ENCODE data around the gene MAP2K7. TPM values are rescaled to one million over a fixed set of nuclear protein-coding genes. Genes with fewer than 3 reads are reported as not detected.

The MAP2K7 gene
- total and polyA plus RNA-seq, 2 donors (not counting 1 experiment from before 2014, with no cell fraction given) = 7.8 to 10.4 TPM

- Histone ChIP-seq H3K27ac (ENCODE audit: insufficient read depth, low read length) (no peak overlapping the region), H3K4me2 (ENCODE audit: extremely low read depth, insufficient read depth, low read length) (no peak overlapping the region), H3K4me1 (ENCODE audit: control insufficient read depth, extremely low read depth, insufficient read depth, low read length) (no peaks in the 10 kb centered on the region), H4K20me1 (ENCODE audit: control insufficient read depth, extremely low read depth, insufficient read depth, low read length) (no peaks in the 10 kb centered on the region), H2AFZ (ENCODE audit: low read length) (no peak overlapping the region), H3K36me3 (ENCODE audit: control insufficient read depth, insufficient read depth, low read length) (no peaks in the 10 kb centered on the region), H3K79me2 (ENCODE audit: control insufficient read depth, insufficient read depth, low read length) (no peaks in the 10 kb centered on the region), H3K9ac (ENCODE audit: insufficient read depth, low read length) (no peak overlapping the region), H3K4me3 (replicated peaks in 1 of 4; ENCODE audit: control extremely low read depth in 1 of 4, insufficient read depth in 1 of 4, low read depth in 3 of 4, low read length in 4 of 4) (no peak overlapping the region), H3K27me3 (ENCODE audit: control insufficient read depth, insufficient read depth, low read length) (peaks cover 4% of the 10 kb centered on the region), H3K9me3 (ENCODE audit: control insufficient read depth, insufficient read depth, low read depth, low read length) (no peaks in the 10 kb centered on the region)
- no peak for DNase-seq (ENCODE audit: low read depth in 2 of 2)
- no peak for TF ChIP-seq EZH2 (IDR thresholded peaks at IDR 0.05; ENCODE audit: low read length, missing control alignments)
- TF ChIP-seq CTCF (conservative IDR thresholded peaks at IDR 0.05 in 1 of 2, IDR thresholded peaks at IDR 0.05 in 1 of 2; ENCODE audit: low read depth in 1 of 2, low read length in 2 of 2) = no peak
Observed at GRCh38 chr19:7879836-7880235, 23.8 kb upstream of the MAP2K7 start.

DNA sequence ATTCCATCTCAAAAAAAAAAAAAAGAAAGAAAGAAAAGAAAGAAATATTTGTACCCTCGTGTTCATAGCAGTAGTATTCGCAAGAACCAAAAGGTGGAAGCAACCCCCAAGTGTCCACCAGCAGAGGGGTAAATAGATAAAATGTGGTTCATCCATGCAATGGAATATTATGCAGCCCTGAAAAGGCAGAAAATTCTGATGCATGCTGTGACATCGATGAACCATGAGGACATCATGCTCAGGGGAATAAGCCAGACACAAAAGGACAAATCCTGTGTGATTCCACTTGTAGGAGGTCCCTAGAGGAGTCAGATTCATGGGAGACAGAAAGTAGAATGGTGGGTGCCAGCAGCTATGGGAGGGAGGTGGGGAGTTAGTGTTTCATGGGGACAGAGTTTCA, 21.8 kb upstream of the MAP2K7 start:
- no peak for DNase-seq (ENCODE audit: low read depth in 2 of 2)
- TF ChIP-seq CTCF (conservative IDR thresholded peaks at IDR 0.05 in 1 of 2, IDR thresholded peaks at IDR 0.05 in 1 of 2; ENCODE audit: low read depth in 1 of 2, low read length in 2 of 2) (no peak), EZH2 (IDR thresholded peaks at IDR 0.05; ENCODE audit: low read length, missing control alignments) (no peak)
- Histone ChIP-seq H3K79me2 (ENCODE audit: control insufficient read depth, insufficient read depth, low read length) (no peaks in the 10 kb centered on the region), H3K4me3 (replicated peaks in 1 of 4; ENCODE audit: control extremely low read depth in 1 of 4, insufficient read depth in 1 of 4, low read depth in 3 of 4, low read length in 4 of 4) (no peak overlapping the region), H3K9me3 (ENCODE audit: control insufficient read depth, insufficient read depth, low read depth, low read length) (no peaks in the 10 kb centered on the region), H3K36me3 (ENCODE audit: control insufficient read depth, insufficient read depth, low read length) (no peaks in the 10 kb centered on the region), H2AFZ (ENCODE audit: low read length) (no peak overlapping the region), H3K4me1 (ENCODE audit: control insufficient read depth, extremely low read depth, insufficient read depth, low read length) (no peaks in the 10 kb centered on the region), H3K27ac (ENCODE audit: insufficient read depth, low read length) (no peak overlapping the region), H3K4me2 (ENCODE audit: extremely low read depth, insufficient read depth, low read length) (no peak overlapping the region), H3K27me3 (ENCODE audit: control insufficient read depth, insufficient read depth, low read length) (no peaks in the 10 kb centered on the region), H3K9ac (ENCODE audit: insufficient read depth, low read length) (no peak overlapping the region), H4K20me1 (ENCODE audit: control insufficient read depth, extremely low read depth, insufficient read depth, low read length) (no peaks in the 10 kb centered on the region)

DNA sequence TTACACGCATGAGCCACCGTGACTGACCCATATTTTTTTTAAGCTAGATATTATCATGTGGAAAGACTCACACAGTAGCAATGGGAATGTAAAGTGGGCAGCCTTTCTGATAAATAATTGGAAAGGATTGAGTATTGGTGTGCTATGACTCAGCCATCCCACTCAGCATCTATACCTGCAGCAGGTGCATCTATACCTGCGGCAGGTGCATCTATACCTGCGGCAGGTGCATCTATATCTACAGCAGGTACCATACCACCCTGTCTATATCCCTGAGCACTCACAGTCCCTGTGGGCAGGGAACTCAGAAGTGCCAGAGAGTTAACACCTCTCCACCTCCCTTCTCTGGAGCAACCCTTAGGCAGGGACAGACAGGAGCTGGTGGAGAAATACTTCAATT, 20.6 kb upstream of the MAP2K7 start:
- no peaks in the 10 kb centered on the region for H4K20me1 ChIP-seq (ENCODE audit: control insufficient read depth, extremely low read depth, insufficient read depth, low read length)
- H3K4me2 ChIP-seq (ENCODE audit: extremely low read depth, insufficient read depth, low read length) = no peak overlapping the region
- TF ChIP-seq CTCF (conservative IDR thresholded peaks at IDR 0.05 in 1 of 2, IDR thresholded peaks at IDR 0.05 in 1 of 2; ENCODE audit: low read depth in 1 of 2, low read length in 2 of 2) (no peak), EZH2 (IDR thresholded peaks at IDR 0.05; ENCODE audit: low read length, missing control alignments) (no peak)
- no peaks in the 10 kb centered on the region for H3K4me1 ChIP-seq (ENCODE audit: control insufficient read depth, extremely low read depth, insufficient read depth, low read length)
- H3K4me3 ChIP-seq (replicated peaks in 1 of 4; ENCODE audit: control extremely low read depth in 1 of 4, insufficient read depth in 1 of 4, low read depth in 3 of 4, low read length in 4 of 4) = no peak overlapping the region
- no peak for DNase-seq (ENCODE audit: low read depth in 2 of 2)
- H2AFZ ChIP-seq (ENCODE audit: low read length) = no peak overlapping the region
- no peaks in the 10 kb centered on the region for H3K36me3 ChIP-seq (ENCODE audit: control insufficient read depth, insufficient read depth, low read length)
- no peak overlapping the region for H3K9ac ChIP-seq (ENCODE audit: insufficient read depth, low read length)
- H3K27me3 ChIP-seq (ENCODE audit: control insufficient read depth, insufficient read depth, low read length) = no peaks in the 10 kb centered on the region
- H3K9me3 ChIP-seq (ENCODE audit: control insufficient read depth, insufficient read depth, low read depth, low read length) = no peaks in the 10 kb centered on the region
- H3K27ac ChIP-seq (ENCODE audit: insufficient read depth, low read length) = no peak overlapping the region
- no peaks in the 10 kb centered on the region for H3K79me2 ChIP-seq (ENCODE audit: control insufficient read depth, insufficient read depth, low read length)

Measured in fibroblast of lung (primary cell).